ENCODE results near the gene PPOX.

The PPOX gene

GRCh38 chr1:161218301-161219077 is 52.3 kb downstream of the PPOX start:
- FAIRE-seq (no peak), DNase-seq (ENCODE audit: insufficient read length, low spot score) (no peak)

DNA sequence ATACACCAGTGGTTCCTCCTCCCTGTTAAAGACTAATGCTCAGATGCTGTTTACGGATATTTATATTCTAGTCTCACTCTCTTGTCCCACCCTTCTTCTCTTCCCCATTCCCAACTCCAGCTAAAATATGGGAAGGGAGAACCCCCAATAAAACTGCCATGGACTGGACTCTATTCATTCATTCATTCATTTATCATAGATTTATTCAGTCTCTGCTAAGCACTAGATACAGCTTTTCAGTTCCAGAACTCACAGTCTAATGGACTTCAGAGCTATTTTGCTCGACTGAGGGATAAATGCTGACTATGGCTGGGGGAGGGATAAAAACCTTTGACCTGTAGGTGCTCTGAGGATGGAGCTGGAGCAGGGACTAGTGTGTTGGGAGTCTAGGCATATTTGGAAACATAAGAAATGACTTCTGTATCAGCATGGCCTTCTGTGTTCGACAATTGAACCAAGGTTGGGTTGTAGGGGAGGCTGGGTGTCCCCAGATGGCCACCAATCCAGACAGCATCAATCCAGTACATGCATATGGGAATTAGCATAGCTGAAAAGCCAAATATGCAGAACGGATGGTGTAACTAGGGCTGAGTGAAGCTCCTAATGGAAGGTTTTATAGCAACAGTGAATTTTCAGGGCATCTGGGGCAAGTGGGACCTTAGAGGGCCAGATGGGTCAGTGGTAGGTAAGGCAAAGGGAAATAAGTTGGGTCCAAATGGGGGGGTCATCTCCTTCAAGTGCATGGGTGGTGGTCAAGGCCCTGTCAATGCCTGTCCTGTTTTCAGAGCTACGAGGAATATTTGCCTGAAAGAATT is 53.1 kb downstream of the PPOX start:
- DNase-seq (ENCODE audit: insufficient read length, low spot score) = no peak
- no peak for FAIRE-seq

- no peak for DNase-seq (ENCODE audit: insufficient read length, low spot score)
- no peak for FAIRE-seq
Observed at GRCh38 chr1:161220002-161220401, 53.8 kb downstream of the PPOX start.
